Measurements from ENCODE around the gene NTSR1. TPM values are rescaled to one million over a fixed set of nuclear protein-coding genes. Genes with fewer than 3 reads are reported as not detected.

NTSR1 gene
- total and polyA plus RNA-seq, 2 donors (not counting 1 experiment from before 2014, with no cell fraction given) = not detected

GRCh38 chr20:62792182-62792939, 83.7 kb downstream of the NTSR1 start:
- H3K4me3 ChIP-seq (ENCODE audit: control extremely low read depth in 1 of 5, extremely low read depth in 1 of 5, insufficient read depth in 1 of 5, low read depth in 2 of 5, low read length in 4 of 5) = no peak overlapping the region
- no peak for TF ChIP-seq EZH2 (IDR thresholded peaks at IDR 0.05; ENCODE audit: borderline replicate concordance, insufficient read depth, low read depth, low read length, poor library complexity, severe bottlenecking)
- no peak for TF ChIP-seq CTCF (IDR thresholded peaks at IDR 0.05)
- no peaks in the 10 kb centered on the region for H3K36me3 ChIP-seq (replicated peaks in 1 of 2; ENCODE audit: control extremely low read depth in 1 of 2, control insufficient read depth in 1 of 2, extremely low read depth in 1 of 2, insufficient read depth in 2 of 2, low read length in 1 of 2)
- H3K27me3 Mint-ChIP-seq = no peaks in the 10 kb centered on the region
- H3K4me1 ChIP-seq (ENCODE audit: control insufficient read depth in 2 of 2, insufficient read depth in 2 of 2, low read length in 2 of 2) = peaks cover 13 to 41% of the 10 kb centered on the region in 2 donors
- no peak overlapping the region for H2AFZ ChIP-seq (ENCODE audit: insufficient read depth, low read depth, low read length, poor library complexity, severe bottlenecking)
- no peak for ATAC-seq (ENCODE audit: low read depth)
- no peaks in the 10 kb centered on the region for H3K9me3 ChIP-seq (ENCODE audit: control extremely low read depth in 1 of 3, control insufficient read depth in 2 of 3, insufficient read depth in 1 of 3, low read length in 2 of 3)
- no peaks in the 10 kb centered on the region for H3K27me3 ChIP-seq (replicated peaks in 1 of 4; ENCODE audit: control extremely low read depth in 1 of 4, control insufficient read depth in 3 of 4, insufficient read depth in 4 of 4, low read length in 3 of 4)
- H3K9ac ChIP-seq (ENCODE audit: low read length) = no peak overlapping the region
- H3K4me1 Mint-ChIP-seq = peaks cover 27% of the 10 kb centered on the region
- peak overlapping the region; percentile 64 for H3K27ac Mint-ChIP-seq
- H3K9me3 Mint-ChIP-seq (ENCODE audit: insufficient read depth) = no peaks in the 10 kb centered on the region
- H3K79me2 ChIP-seq (ENCODE audit: control insufficient read depth, insufficient read depth, low read length) = peaks cover 5% of the 10 kb centered on the region
- no peak for DNase-seq
- intact Hi-C loops (cut with micrococcal nuclease) = loop anchor here (2.0 to 10.0 kb wide), 5 partner anchors 70 to 555 kb away; partner anchors contain the start of genes CABLES2, OSBPL2, RPS21 and SLC17A9
- ChIA-PET CTCF (interaction anchor here (0.8 to 2.7 kb wide), 20 partner anchors 12 to 383 kb away, joined by 3 to 22 read pairs (median 8); partner anchors contain the start of genes OGFR and SLCO4A1), POLR2A (no interaction called here)
- 70% methylated on average over 8 of the region's 9 CpGs for WGBS (ENCODE audit: insufficient coverage)
- H3K27ac ChIP-seq (ENCODE audit: low read length in 2 of 2) = peak overlapping the region in 1 of 2 donors; percentile 29
- H4K20me1 ChIP-seq (ENCODE audit: control insufficient read depth, insufficient read depth, low read length, poor library complexity, severe bottlenecking) = peaks cover 6% of the 10 kb centered on the region
- no peak overlapping the region for H3K4me2 ChIP-seq (replicated peaks; ENCODE audit: low read depth, low read length, poor library complexity, severe bottlenecking)
- H3K4me3 Mint-ChIP-seq = no peak overlapping the region

Data from B cell (primary cell).